C4-2B (cell line): ENCODE measurements around the gene CILP.

Source experiments
- H3K27ac ChIP-seq: fragments of 450-650 bp; 2 replicates; pipeline ENCODE4 v1.5.1; 2017
- CTCF ChIP-seq: fragments of 450-650 bp; conservative IDR thresholded peaks from 2 replicates; pipeline ENCODE4 v1.5.1; 2017; ENCODE audit warnings: mild to moderate bottlenecking
- ZFX ChIP-seq: fragments of 450-650 bp; IDR thresholded peaks from 2 replicates; pipeline ENCODE4 v1.6.1; 2017

CILP gene, protein sequence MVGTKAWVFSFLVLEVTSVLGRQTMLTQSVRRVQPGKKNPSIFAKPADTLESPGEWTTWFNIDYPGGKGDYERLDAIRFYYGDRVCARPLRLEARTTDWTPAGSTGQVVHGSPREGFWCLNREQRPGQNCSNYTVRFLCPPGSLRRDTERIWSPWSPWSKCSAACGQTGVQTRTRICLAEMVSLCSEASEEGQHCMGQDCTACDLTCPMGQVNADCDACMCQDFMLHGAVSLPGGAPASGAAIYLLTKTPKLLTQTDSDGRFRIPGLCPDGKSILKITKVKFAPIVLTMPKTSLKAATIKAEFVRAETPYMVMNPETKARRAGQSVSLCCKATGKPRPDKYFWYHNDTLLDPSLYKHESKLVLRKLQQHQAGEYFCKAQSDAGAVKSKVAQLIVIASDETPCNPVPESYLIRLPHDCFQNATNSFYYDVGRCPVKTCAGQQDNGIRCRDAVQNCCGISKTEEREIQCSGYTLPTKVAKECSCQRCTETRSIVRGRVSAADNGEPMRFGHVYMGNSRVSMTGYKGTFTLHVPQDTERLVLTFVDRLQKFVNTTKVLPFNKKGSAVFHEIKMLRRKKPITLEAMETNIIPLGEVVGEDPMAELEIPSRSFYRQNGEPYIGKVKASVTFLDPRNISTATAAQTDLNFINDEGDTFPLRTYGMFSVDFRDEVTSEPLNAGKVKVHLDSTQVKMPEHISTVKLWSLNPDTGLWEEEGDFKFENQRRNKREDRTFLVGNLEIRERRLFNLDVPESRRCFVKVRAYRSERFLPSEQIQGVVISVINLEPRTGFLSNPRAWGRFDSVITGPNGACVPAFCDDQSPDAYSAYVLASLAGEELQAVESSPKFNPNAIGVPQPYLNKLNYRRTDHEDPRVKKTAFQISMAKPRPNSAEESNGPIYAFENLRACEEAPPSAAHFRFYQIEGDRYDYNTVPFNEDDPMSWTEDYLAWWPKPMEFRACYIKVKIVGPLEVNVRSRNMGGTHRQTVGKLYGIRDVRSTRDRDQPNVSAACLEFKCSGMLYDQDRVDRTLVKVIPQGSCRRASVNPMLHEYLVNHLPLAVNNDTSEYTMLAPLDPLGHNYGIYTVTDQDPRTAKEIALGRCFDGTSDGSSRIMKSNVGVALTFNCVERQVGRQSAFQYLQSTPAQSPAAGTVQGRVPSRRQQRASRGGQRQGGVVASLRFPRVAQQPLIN

GRCh38 chr15:65210770-65211481 lies at the start of gene CILP:
Gene CILP (minus strand): TSS chr15:65211473. CDS start chr15:65209755, 1,718 bp downstream.
- no peak within 1 kb of the TSS for H3K27ac ChIP-seq
- TF ChIP-seq CTCF = no peak
- no peak for TF ChIP-seq ZFX

GRCh38 chr15:65260968-65261367 lies 49.7 kb upstream of the CILP start:
- H3K27ac ChIP-seq = no peak overlapping the region
- TF ChIP-seq ZFX (no peak), CTCF (no peak)

DNA sequence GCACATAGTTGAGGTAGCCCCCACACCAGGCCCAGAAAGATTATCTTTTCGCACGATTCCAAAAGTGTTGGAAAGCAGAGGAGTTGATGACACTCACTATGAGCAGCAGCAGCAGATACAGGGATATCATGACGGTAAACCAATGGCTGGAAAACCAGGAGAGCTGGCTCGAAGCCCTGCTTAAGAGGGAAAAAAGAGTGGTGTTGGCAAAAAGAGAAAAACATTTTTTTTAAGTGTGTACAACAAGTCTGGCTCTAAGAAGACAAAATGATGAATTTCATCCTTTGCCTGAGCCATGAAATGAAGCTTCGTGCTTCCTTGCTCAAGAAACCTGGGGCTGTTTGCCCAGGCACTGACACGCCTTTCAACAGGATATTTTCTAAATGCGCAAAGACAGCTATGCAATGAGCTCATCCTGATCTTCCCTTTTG lies 48.1 kb upstream of the CILP start:
- no peak overlapping the region for H3K27ac ChIP-seq
- TF ChIP-seq ZFX = no peak

- no peak overlapping the region for H3K27ac ChIP-seq
- TF ChIP-seq ZFX (no peak), CTCF (no peak)
Measured at GRCh38 chr15:65258375-65259262, 47.3 kb upstream of the CILP start.

GRCh38 chr15:65255486-65256140 lies 44.3 kb upstream of the CILP start:
- no peak overlapping the region for H3K27ac ChIP-seq
- TF ChIP-seq CTCF (no peak), ZFX (no peak)

- TF ChIP-seq ZFX = no peak
- no peak overlapping the region for H3K27ac ChIP-seq
Measured at GRCh38 chr15:65254758-65255157, 43.5 kb upstream of the CILP start.

DNA sequence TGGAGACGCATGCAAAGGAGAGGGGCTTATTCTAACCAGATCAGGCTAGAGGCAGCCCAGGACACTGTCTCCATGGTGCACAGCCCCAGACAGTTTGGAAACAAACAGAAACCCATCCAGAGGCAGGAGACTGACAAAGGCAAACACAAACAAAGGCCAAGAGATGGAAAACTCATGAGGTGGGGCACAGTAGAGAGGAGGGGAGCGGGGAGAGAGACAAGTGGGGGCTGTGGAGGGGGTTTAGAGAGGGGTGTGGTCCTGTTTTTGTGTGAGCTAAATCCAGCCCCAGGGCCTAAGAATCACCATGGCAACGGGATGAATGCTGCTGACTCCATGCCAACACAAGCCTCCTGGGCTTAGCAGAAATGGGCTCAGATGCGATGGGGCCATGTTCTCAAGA lies 43.1 kb upstream of the CILP start:
- no peak overlapping the region for H3K27ac ChIP-seq
- TF ChIP-seq CTCF (no peak), ZFX (no peak)
